Choroid plexus epithelial cell (primary cell): ENCODE results near the gene FAM222B.
A peak's percentile ranks its signal among the peaks of the same experiment; 100 is the strongest.
"Not testable (repeated sequence)": the region's sequence is repeated elsewhere in the genome, so short reads cannot be mapped to it uniquely, and the experiment has no call there.

ENCODE experiments used
- DNase-seq: peaks from one replicate; pipeline ENCODE4 v3.0.0-alpha.2; 2010; ENCODE audit warnings: low read depth
- H3K4me3 ChIP-seq: 2 replicates; pipeline ENCODE4 v1.5.1; 2011; ENCODE audit warnings: low read depth, mild to moderate bottlenecking, control low read depth, low read length, moderate library complexity
- CTCF ChIP-seq: conservative IDR thresholded peaks from 2 replicates; pipeline ENCODE4 v1.5.1; 2011; ENCODE audit warnings: low read depth, mild to moderate bottlenecking, control low read depth, inconsistent platforms, low read length, moderate library complexity

Gene FAM222B

GRCh38 chr17:28878981-28879380, 36.4 kb upstream of the FAM222B start:
- H3K4me3 ChIP-seq, result no peak overlapping the region
- peak; percentile 80 for TF ChIP-seq CTCF
- DNase-seq, result peak; percentile 78

GRCh38 chr17:28878158-28878910, 35.7 kb upstream of the FAM222B start:
- no peak for TF ChIP-seq CTCF
- no peak overlapping the region for H3K4me3 ChIP-seq
- peak; percentile 17 for DNase-seq

- DNase-seq, H3K4me3 ChIP-seq: not testable (repeated sequence)
Observed at GRCh38 chr17:28877150-28877711, 34.6 kb upstream of the FAM222B start.

GRCh38 chr17:28875848-28876550, 33.4 kb upstream of the FAM222B start:
- no peak overlapping the region for H3K4me3 ChIP-seq
- DNase-seq, result no peak
- TF ChIP-seq CTCF, result no peak

GRCh38 chr17:28874750-28875149, 32.2 kb upstream of the FAM222B start:
- no peak for DNase-seq
- TF ChIP-seq CTCF, result no peak
- no peak overlapping the region for H3K4me3 ChIP-seq

- TF ChIP-seq CTCF, result no peak
- no peak for DNase-seq
- no peak overlapping the region for H3K4me3 ChIP-seq
Observed at GRCh38 chr17:28873839-28874238, 31.2 kb upstream of the FAM222B start.

- DNase-seq, result no peak
- TF ChIP-seq CTCF, result no peak
- H3K4me3 ChIP-seq, result no peak overlapping the region
Observed at GRCh38 chr17:28871056-28871579, 28.5 kb upstream of the FAM222B start.
